GM10266 (cell line): ENCODE measurements around the gene QSER1.

ENCODE experiments used
- DNase-seq: peaks from one replicate; pipeline ENCODE4 v3.0.0; 2012; ENCODE audit errors: extremely low spot score
- CTCF ChIP-seq: IDR thresholded peaks from 2 replicates; pipeline ENCODE4 v1.5.1; 2012; ENCODE audit warnings: mild to moderate bottlenecking, low read depth; ENCODE audit not compliant: control insufficient read depth, insufficient read depth; ENCODE audit errors: missing control alignments

QSER1 gene

GRCh38 chr11:32982626-32983025 is 90.0 kb downstream of the QSER1 start:
- TF ChIP-seq CTCF = no peak
- DNase-seq = no peak

- TF ChIP-seq CTCF = no peak
- no peak for DNase-seq
These were observed 90.9 kb downstream of the QSER1 start for GRCh38 chr11:32983506-32983905.

- no peak for TF ChIP-seq CTCF
- no peak for DNase-seq
These were observed 93.0 kb downstream of the QSER1 start for GRCh38 chr11:32985600-32985999.

GRCh38 chr11:32987851-32988250 is 95.2 kb downstream of the QSER1 start:
- no peak for DNase-seq
- TF ChIP-seq CTCF = no peak

GRCh38 chr11:32990481-32990880 is 97.9 kb downstream of the QSER1 start:
- no peak for DNase-seq
- no peak for TF ChIP-seq CTCF

GRCh38 chr11:32991427-32991826 is 98.8 kb downstream of the QSER1 start:
- TF ChIP-seq CTCF = no peak
- no peak for DNase-seq

- DNase-seq = no peak
These were observed 99.3 kb downstream of the QSER1 start for GRCh38 chr11:32991898-32992297.

More at GRCh38 chr11:32991898-32992297, 99.3 kb downstream of the QSER1 start:
- TF ChIP-seq CTCF = no peak
